HG02588 (cell line): ENCODE results near the gene MYLIP.

Source experiments
- ATAC-seq: cut with Tn5 transposase; IDR thresholded peaks from one replicate; pipeline ENCODE4 v1.9.1; 2021; ENCODE audit warnings: mild to moderate bottlenecking, moderate library complexity; ENCODE audit not compliant: unreplicated experiment

MYLIP gene

GRCh38 chr6:16106991-16107787 lies 21.7 kb upstream of the MYLIP start:
- no peak for ATAC-seq

- no peak for ATAC-seq
These were observed 20.5 kb upstream of the MYLIP start for GRCh38 chr6:16108419-16108818.

GRCh38 chr6:16108921-16109658 lies 19.8 kb upstream of the MYLIP start:
- ATAC-seq = no peak

GRCh38 chr6:16109659-16110305 lies 19.1 kb upstream of the MYLIP start:
- ATAC-seq = no peak

- no peak for ATAC-seq
These were observed 10.1 kb upstream of the MYLIP start for GRCh38 chr6:16118825-16119224.

- no peak for ATAC-seq
These were observed 7.5 kb upstream of the MYLIP start for GRCh38 chr6:16121339-16121738.

- ATAC-seq = no peak
These were observed 6.7 kb upstream of the MYLIP start for GRCh38 chr6:16122197-16122596.

- no peak for ATAC-seq
These were observed 4.4 kb upstream of the MYLIP start for GRCh38 chr6:16124198-16125180.

- no peak for ATAC-seq
These were observed 2.8 kb upstream of the MYLIP start for GRCh38 chr6:16126056-16126455.

- no peak for ATAC-seq
These were observed 2.0 kb upstream of the MYLIP start for GRCh38 chr6:16126861-16127260.

- no peak for ATAC-seq
These were observed 1.4 kb upstream of the MYLIP start for GRCh38 chr6:16127471-16127870.

- ATAC-seq = no peak
These were observed 926 bp downstream of the MYLIP start for GRCh38 chr6:16129623-16130401.

GRCh38 chr6:16130437-16130891 lies 1.6 kb downstream of the MYLIP start:
- ATAC-seq = no peak

- ATAC-seq = peak; percentile 51
These were observed 2.1 kb downstream of the MYLIP start for GRCh38 chr6:16130932-16131387.

GRCh38 chr6:16132909-16133308 lies 4.0 kb downstream of the MYLIP start:
- ATAC-seq = no peak

- ATAC-seq = no peak
These were observed 5.5 kb downstream of the MYLIP start for GRCh38 chr6:16134430-16134829.

GRCh38 chr6:16135066-16135465 lies 6.2 kb downstream of the MYLIP start:
- no peak for ATAC-seq

- ATAC-seq = no peak
These were observed 7.2 kb downstream of the MYLIP start for GRCh38 chr6:16136091-16136490.

GRCh38 chr6:16136621-16137450 lies 8.0 kb downstream of the MYLIP start:
- no peak for ATAC-seq
